NCI-H1417 (cell line): Measurements from ENCODE around the gene SLC26A6.
A peak's percentile ranks its signal among the peaks of the same experiment; 100 is the strongest.

Experiments
- DNase-seq, 3 experiments: peaks; one replicate each; lab custom pipeline; 2025; lab: John Stamatoyannopoulos, UW

SLC26A6 gene

DNA sequence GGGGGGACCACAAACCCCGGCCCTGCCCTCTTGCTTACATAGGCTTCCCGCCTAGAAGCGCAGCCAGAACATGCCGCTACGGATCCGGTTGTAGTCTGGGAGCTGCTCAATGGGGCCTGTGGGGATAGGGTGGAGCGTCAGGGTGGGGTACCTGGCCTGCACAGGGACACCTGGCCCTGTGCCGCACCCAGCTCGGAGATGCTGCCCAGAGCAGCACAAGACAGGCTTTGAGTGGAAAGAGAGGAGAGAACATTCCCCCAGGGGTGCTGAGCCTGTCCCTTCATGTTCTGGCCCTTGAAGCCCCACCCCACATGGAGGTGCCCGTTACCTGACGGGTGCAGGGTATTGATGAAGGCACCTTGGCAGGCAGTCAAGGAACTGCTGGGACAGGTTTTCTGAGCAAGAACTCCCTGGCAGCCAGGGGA, 36.2 kb downstream of the SLC26A6 start:
- peak in 1 of 3 experiments; percentile 23 for DNase-seq

DNA sequence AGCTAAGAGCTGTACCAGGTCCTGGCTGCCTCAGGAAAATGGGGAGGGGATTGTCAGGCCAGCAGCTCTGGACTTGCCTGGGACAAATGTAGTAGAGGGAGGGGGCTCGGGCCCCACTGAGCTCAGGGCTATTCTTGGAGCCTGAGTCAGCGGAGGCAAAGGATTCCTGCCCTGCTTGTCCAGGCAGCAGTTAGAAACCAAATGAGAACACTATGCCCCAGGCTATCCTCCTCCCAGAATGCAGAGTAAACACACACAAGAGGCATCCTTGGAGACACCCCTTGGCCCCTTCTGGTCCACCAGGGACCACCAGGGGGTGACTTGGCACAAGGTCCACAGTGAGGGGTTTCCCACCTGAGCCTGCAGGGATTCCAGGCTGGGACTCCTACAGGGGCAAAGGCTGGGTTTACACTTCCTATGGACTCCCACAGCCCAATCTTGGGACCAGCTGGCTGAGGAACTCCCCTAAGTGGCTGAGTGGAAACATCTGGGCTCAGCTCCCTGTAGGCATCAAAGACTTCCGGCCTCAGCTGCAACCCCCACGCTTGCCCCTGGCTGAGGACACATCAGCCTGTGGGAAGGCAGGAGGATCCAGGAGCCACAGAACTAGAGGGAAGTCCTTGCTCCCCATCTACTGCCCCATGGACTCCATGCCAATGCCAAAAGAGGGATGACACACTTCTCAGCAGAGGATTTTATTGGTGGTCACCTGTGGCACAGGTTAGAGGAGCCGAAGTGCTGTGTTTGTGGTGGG, 36.8 kb downstream of the SLC26A6 start:
- peak in 2 of 3 experiments; percentile 56 for DNase-seq

DNA sequence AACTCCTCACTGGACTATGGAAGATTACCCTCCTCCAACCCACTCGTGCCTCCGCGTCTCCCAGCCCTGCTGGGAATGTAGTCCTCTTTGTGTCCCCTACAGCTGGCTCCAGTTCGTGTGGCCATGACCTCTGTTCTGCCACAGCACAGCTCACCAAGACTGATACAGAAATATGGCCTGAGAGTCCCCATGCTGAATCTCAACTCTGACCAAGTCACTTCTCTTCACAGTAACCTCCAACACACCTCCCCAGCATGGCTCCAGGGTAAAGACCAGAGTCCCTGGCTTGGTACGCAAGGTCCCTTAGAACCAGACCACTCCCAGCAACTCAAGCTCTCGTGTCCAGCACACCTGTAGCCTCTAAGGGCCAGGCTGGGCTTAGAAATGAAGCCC, 37.9 kb downstream of the SLC26A6 start:
- no peak for DNase-seq

DNA sequence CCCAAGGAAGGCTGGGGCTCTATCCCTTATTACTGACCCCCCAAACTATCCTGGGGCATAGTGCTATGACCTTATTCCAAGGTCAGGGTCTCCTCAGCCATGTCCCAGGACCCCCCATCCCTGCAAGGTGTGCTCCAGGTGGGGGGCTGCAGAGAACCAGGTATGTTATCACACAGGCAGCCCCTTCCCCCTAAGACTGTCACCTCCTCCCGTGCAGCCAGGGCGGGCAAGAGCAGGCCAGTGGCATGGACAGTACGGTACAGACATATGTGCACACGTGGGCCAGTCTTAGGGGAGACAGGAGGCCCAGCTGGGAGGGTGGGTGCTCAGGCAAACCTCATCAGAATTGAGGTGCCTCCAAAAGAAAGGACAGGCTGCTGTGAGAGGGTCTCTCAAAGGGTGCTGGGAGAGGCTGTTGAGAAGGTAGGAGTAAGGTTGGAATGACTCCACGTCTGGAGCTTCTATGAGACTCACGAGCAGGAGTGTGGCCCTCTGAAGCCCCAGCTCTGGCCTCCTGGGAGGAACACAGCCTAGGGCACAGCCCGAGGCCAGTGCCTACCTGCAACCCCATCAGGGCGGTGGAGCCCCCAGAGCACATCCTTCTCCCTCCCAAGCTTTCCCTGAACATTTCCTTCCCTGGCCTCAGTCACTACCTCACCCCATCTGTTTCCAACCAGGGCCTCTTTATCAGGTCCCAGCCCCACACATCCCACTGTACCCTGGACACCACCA, 38.4 kb downstream of the SLC26A6 start:
- DNase-seq, result no peak

DNA sequence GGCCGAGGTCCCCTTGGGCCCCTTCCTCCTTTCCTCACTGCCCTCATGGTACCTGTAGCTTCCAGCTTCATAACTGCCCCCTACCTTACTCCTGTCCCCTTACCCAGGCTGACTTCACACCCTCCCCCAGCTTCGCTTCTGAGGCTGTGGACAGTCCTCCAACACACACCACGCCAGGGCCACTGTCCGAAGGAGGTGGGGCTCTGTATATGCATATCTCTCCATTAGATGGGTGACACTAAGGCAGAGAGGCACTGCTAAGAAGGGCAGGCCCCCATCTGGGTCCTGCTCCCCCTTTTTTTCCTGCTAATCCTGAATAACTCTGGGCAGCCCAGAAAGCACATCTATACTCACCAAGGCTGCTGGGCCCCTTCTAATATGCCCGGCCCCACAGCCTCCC, 39.1 kb downstream of the SLC26A6 start:
- no peak for DNase-seq

DNA sequence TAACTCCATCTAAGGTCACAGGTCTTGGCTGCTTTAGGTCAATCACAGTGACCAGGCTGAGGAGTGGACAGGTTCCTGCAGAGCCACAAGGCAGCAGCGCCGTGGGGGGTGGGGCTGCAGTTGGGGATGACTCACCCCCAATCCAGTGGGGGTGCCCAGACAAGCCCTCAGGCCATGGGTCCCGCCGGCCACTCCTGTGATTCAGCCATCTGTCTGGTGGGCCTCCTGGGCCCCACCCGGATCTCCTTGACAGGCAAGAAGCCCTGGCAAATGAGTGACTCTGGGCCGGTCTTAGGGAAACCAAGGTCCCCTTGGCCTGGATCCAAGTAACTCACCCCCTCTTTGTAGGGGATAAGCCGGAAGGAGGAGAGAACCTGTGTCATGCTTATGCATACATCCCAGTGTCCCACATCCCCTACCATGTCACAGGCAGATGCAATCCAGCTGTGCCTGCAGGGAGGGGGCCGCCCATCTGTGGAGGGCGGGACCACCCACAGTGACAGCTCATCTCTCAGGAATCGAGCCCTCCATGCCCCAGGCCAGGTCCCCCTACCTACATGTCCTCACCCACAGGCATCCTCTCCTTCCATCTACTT, 39.6 kb downstream of the SLC26A6 start:
- no peak for DNase-seq

DNA sequence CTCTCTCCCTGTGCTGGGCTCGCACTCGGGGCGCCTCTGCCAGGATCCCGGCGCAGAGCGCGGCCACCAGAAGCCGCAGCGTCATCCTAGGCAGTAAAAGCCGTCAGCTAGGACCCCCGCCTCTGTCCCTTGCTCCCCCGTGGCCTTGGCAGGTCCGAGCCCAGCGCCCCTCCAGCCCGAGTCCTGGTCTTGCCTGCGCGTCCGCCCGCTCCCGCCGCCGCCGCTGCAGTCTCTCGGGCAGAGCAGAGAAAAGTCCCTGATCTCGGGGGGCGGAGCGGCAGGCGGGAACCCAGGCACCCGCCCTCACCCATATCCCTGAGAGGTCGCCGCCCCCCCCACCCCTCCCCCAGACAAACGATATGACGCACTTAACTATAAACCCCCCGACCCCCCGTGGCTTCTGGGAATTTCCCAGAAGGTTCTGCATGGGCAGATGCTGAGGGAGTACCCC, 40.2 kb downstream of the SLC26A6 start, which contains the start of gene COL7A1:
TSS of gene COL7A1 (minus strand) at position 255 of the 451 bp plus-strand sequence. CDS start at position 85, 170 bp downstream.
- no peak for DNase-seq

DNA sequence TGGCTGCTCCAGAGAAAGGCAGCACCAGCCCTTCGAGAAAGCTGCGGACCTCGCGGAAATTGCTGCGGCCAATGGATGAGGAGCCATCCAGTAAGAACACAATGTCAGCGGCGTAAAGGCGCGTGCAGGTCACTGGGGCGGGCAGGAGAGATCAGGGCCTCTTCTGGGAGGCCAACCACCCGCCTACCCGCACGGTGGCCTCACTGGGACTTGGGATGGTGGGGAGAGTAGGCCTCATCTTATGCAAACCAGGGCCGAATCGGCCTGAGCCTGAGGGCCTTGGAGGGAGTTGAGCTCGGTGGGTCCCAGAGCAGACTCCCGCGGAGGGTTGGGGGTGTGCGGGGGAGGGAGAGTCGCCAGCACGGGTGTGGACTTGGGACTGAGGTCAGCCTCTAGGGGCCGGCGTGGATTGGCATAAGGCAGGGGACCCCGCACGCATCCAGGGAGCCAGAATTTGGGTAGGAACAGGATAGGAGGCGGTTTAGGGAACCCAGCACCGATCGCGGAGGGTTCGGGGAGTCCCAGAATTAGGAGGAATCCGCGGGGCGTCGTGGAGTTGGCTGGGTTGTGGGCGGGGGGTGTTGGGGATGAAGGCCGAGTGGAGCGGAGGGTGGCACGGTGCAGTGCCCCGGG, 40.7 kb downstream of the SLC26A6 start:
- DNase-seq, result no peak

DNA sequence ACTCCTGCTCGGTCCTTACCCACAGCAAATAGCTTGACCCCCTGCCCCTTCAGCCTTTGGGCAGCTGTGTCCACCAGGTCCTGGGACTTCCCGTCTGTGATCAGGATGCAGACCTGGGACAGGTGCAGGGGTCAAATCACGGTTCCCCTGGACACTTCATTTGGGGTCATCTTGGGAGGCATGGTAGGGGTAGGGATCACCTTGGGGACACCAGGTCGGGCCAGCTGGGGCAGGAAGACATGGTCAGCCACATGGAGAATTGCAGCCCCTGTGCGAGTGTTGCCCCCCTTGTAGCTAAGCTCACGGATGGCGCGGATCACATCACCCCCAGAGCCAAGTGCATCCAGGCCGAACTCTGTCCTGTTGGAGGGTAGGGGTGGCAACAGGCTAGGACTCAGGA, 41.9 kb downstream of the SLC26A6 start:
- no peak for DNase-seq

DNA sequence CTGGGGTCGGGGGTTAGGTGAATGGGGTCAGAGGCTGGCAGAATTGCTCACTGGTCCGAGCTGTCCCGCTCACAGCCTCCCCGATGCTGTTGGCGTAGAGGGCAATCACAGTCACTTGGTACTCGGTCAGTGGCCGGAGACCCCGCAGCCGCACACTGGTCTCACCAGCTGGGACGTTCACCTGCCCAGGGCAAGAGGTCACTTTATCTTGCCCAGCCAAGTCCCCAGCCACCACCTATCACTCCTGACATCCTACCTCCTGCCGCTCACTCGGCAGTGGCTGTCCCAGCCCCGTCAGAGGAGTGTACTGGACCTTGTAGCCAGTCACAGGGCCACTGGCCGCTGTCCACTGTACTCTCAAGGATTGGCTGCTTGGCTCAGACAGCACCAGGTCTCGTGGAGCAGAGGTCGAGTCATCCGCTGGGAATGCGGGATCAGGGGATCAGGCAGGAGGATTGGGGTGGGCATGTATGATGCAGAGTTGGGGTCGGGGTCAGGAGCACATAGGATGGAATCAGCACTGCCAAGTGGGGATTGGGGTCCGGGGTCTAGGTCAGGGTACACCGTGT, 42.7 kb downstream of the SLC26A6 start:
- no peak for DNase-seq

DNA sequence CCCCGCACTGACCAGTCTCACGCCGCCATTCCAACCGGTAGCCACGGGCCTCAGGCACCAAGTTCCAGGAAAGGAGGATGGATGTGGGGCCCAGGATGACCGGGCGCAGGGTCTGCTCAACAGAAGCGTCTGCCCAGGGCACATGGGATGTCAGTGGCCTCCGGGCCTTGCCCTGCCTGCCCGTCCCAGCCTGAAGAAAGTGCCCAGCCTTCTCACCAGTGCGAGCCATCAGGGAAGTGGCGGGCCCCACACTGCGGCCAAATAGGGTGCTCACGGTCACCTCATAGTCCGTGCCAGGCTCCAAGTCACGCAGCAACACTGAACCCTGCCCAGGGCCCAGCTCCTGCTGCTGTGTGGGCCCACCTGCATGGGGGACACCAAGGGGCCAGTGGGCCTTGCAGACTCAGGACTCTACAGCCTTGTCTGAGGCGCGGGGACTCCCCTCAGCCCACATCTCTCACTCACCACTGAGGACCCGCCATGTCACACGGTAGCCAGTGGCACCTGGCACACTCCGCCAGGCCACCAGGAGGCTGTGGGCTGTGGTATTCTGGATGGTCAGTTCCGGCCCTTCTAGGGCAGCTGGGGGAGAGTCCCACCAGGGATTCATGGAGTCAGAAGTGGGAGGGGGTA, 43.3 kb downstream of the SLC26A6 start:
- DNase-seq, result no peak

DNA sequence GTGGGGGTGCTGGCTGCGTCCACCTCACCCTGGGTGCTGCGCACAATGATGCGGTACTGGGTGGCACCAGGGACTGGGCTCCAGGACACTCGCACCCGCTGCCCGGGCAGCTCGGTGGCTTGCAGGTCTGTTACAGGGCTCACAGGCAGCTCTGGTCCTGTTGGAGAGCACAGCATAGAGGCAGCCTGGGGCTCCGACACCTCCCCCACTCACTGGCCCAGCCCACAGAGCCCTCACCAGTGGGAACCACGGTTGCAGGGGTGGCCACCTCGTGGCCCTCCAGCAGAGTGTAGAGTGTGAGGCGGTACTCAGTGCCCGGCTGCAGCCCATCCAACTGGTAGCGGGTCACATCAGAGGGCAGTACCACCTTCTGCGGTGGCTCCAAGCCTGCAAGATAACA, 43.8 kb downstream of the SLC26A6 start:
- no peak for DNase-seq

DNA sequence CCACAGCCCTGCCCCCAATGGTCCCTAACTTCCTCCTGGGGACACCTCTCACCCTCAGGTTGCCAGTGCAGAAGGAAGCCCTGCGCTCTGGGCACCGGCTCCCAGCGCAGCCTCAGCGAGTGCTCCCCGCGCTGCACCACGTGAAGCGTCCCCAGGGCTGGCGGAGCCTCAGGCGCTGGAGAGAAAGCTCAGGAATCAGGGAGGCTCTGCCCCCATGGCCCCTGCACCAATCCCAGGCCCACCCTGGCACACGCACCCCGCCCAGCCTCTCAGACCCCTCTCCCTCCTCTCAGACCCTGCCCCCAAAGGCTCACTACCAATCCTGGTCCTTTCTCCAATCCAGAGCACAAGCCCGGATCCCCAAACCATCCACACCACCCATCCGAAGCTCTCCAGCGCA, 47.0 kb downstream of the SLC26A6 start:
- DNase-seq, result no peak

DNA sequence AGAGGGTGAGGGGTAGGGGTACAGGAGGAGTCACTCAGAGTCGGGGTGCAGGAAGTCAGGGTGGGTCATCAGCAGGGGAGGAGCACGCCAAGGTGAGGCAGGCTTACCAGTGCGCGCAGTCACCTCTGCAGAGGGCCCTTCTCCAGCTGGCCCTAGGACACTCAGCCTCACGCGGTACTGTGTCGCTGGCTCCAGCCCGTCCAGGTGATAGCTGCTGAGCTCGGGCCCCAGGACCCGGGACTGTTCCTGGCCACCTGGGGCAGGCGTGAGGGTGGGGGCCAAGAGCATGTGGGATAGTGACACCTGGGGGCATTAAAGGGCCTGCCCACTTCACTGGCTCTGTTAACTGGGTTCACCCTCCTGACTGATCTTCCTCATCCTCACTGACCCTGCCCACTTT, 47.6 kb downstream of the SLC26A6 start:
- no peak for DNase-seq

DNA sequence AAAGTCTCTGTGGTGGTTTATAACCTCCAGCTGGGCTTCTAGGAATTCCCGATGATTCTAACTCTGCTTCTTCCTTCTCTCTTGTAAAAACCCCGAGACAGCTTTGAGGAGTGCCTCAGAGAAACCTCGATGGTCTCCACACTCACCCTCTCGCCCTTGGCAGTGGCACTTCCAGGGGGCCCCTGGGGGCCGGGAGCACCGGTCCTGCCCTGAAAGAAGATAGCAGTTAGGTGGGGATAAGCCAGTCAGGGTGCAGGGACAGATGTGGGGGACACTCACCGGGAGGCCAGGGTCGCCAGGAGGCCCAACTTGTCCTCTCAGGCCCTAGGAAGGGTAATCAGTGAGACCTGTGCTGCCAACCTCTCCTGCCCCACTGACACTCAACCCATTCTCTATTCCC, 49.9 kb downstream of the SLC26A6 start:
- DNase-seq, result no peak

DNA sequence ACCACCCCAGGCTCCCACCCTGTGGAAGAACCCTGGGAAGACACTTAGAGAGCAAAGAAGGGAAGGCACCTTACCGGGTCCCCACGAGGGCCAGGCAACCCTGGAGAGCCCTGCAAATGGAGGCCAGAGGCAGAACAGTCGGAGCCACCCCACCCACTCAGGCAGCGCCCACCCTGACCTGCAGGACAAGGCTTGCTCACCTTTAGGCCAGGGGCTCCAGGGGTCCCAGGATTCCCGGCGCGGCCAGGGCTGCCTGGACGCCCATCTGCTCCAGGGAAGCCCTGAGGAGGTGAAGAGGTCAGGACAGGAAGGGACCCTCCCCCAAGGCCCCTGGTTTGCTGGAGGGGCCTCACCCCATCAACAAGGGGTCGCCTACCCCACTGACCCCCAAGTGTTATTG, 50.4 kb downstream of the SLC26A6 start:
- no peak for DNase-seq

DNA sequence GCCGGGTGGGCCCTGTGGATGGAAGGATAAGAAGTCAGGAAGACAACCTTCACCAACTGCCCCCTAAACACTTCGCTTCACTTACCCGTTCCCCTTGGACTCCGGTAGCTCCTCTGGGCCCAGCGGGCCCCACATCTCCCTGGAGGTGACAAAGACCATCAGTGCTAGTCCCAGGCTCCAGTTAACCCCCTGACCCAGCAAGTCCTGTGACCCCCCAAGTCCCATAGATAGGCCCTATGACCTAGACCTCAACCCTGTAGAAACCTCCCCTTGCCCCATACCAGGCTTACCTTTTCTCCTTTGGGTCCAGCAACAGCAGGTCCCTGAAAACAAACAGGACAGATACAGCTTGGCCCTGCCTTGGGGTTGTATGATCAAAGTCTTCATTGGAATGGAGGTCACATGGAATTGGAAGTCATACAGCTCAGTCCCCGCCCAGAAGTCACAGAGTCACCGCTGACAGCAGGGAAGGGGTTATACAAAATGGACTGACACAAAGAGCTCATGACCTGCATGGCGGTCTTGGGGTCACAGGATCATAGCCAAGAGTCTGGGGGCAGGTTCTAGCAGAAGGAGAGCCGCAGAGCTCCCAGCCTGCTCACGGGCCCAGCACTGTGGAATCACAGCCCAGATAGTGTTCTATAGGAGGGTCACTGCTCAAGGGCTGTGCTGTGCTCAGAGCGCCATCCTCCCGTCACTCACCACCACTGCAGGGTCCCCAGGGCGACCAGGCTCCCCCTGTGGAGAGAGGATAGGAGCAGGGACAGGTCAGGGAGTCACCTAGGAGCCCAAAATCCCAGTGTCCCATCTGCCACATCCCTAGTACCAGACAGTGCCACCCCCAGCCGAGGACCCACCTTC, 53.4 kb downstream of the SLC26A6 start:
- DNase-seq, result no peak

DNA sequence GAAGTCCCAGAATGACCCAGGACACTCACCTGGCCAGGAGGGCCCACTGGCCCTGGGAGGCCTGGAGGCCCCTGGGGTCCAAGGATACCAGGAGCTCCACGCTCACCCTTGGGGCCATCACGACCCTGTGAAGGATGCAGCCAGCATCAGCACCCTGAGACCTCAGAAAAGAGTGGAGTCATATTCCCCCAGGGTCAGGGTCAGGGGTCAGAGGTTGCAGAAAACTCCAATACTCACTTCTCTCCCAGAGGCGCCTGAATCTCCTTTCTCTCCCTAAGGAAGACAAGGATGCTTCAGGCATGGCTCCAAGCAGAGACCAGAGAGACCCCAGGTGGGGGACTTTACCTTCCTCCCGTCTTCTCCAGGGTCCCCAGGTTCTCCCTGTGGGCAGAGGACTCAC, 58.6 kb downstream of the SLC26A6 start:
- no peak for DNase-seq
